Endothelial cell of umbilical vein (primary cell): ENCODE results near the gene MAP1LC3B. TPM values are rescaled to one million over a fixed set of nuclear protein-coding genes. Genes with fewer than 3 reads are reported as not detected.

ENCODE experiments used
- BruUV-seq: library from RNA; stranded (reverse); fragments of 400-500 nt; replicated peaks from 2 replicates; lab custom pipeline; 2021; lab: Mats Ljungman, UMichigan
- CTCF ChIA-PET: fragments of 300-600, 350-600 bp; sonication (Branson Sonifier 250); formaldehyde crosslinking; loops from one replicate; lab custom pipeline; 2021; ENCODE audit warnings: antibody characterized with exemption, inconsistent platforms; lab: Charles Lee
- POLR2A ChIA-PET: fragments of 300-600, 350-600 bp; sonication (Branson Sonifier 250); formaldehyde crosslinking; loops from one replicate; lab custom pipeline; 2021; ENCODE audit warnings: antibody characterized with exemption, inconsistent platforms; lab: Charles Lee
- DNase-seq: peaks from one replicate; pipeline ENCODE4 v3.0.0-alpha.2; 2011; ENCODE audit warnings: low read depth, low spot score
- FAIRE-seq: peaks from 2 replicates; lab custom pipeline; 2011; peaks lifted over from hg19 to GRCh38; lab: Jason Lieb, UNC
- H2AFZ ChIP-seq: 2 replicates; pipeline ENCODE4 v1.6.0; 2012; ENCODE audit warnings: low read depth, low read length, control low read depth, inconsistent platforms
- H3K27ac ChIP-seq: 2 replicates; pipeline ENCODE4 v1.5.1; 2011; ENCODE audit warnings: low read depth, mild to moderate bottlenecking, control low read depth, low read length, moderate library complexity; ENCODE audit not compliant: insufficient read depth
- H3K27me3 ChIP-seq, 2 experiments: 2 replicates each; pipeline versions ENCODE4 v1.6.0 to v1.6.1; 2011; ENCODE audit warnings: low read length in 2 of 2, mixed read lengths in 1 of 2; ENCODE audit not compliant: control insufficient read depth in 2 of 2, insufficient read depth in 2 of 2
- H3K36me3 ChIP-seq, 2 experiments: 2 replicates in 1 of 2; 3 replicates in 1 of 2; pipeline ENCODE4 v1.5.1; 2011; ENCODE audit warnings: low read length in 2 of 2, mild to moderate bottlenecking in 1 of 2, moderate library complexity in 1 of 2; ENCODE audit not compliant: control insufficient read depth in 2 of 2, insufficient read depth in 2 of 2; ENCODE audit errors: extremely low read depth in 1 of 2
- H3K4me1 ChIP-seq: 3 replicates; pipeline ENCODE4 v1.5.1; 2011; ENCODE audit warnings: mild to moderate bottlenecking, low read length; ENCODE audit not compliant: control insufficient read depth, insufficient read depth; ENCODE audit errors: extremely low read depth
- H3K4me2 ChIP-seq: 2 replicates; pipeline ENCODE4 v1.6.1; 2011; ENCODE audit warnings: low read length, control low read depth, mixed read lengths; ENCODE audit not compliant: insufficient read depth
- H3K4me3 ChIP-seq, 3 experiments: fragments of 200-600 bp in 1 of 3; sonication (generic), shearing (Covaris generic) in 1 of 3; replicated peaks in 1 of 3; 2 replicates each; pipeline ENCODE4 v1.5.1; 2011 to 2016; ENCODE audit warnings: control low read depth in 3 of 3, low read length in 3 of 3, mild to moderate bottlenecking in 2 of 3, inconsistent platforms in 1 of 3, low read depth in 1 of 3, moderate library complexity in 1 of 3; ENCODE audit not compliant: insufficient read depth in 1 of 3
- H3K79me2 ChIP-seq: 2 replicates; pipeline ENCODE4 v1.6.0; 2012; ENCODE audit warnings: low read length, inconsistent platforms; ENCODE audit not compliant: control insufficient read depth, insufficient read depth
- H3K9ac ChIP-seq: replicated peaks from 2 replicates; pipeline ENCODE3; 2011; ENCODE audit warnings: low read length, control low read depth; ENCODE audit not compliant: insufficient read depth; ENCODE audit errors: extremely low read depth
- H3K9me1 ChIP-seq: replicated peaks from 3 replicates; pipeline ENCODE4 v1.6.0; 2011; ENCODE audit warnings: mild to moderate bottlenecking, low read length; ENCODE audit not compliant: control insufficient read depth, insufficient read depth; ENCODE audit errors: extremely low read depth
- H3K9me3 ChIP-seq: replicated peaks from 2 replicates; pipeline ENCODE4 v1.5.1; 2012; ENCODE audit warnings: low read length, inconsistent platforms; ENCODE audit not compliant: control insufficient read depth, insufficient read depth
- H4K20me1 ChIP-seq: replicated peaks from 2 replicates; pipeline ENCODE3; 2011; ENCODE audit warnings: mild to moderate bottlenecking, low read length; ENCODE audit not compliant: control insufficient read depth, insufficient read depth; ENCODE audit errors: extremely low read depth
- EZH2 ChIP-seq: IDR thresholded peaks from 2 replicates; pipeline ENCODE4 v1.6.1; 2012; ENCODE audit warnings: borderline replicate concordance, low read depth, mild to moderate bottlenecking, moderate library complexity, low read length, inconsistent platforms; ENCODE audit not compliant: severe bottlenecking
- FOS ChIP-seq: IDR thresholded peaks from 2 replicates; pipeline ENCODE4 v1.6.1; 2011; ENCODE audit warnings: mild to moderate bottlenecking, low read length, moderate library complexity, borderline replicate concordance; ENCODE audit not compliant: insufficient read depth
- GATA2 ChIP-seq: IDR thresholded peaks from 2 replicates; pipeline ENCODE4 v1.7.0; 2011; ENCODE audit warnings: low read depth, mild to moderate bottlenecking, moderate library complexity, mixed read lengths, low read length; ENCODE audit not compliant: insufficient read length, insufficient read depth
- JUN ChIP-seq: IDR thresholded peaks from 2 replicates; pipeline ENCODE4 v1.6.1; 2011; ENCODE audit warnings: borderline replicate concordance, low read depth; ENCODE audit not compliant: insufficient read length, insufficient read depth
- MYC ChIP-seq: IDR thresholded peaks from one replicate; pipeline ENCODE4 v1.6.1; 2011; ENCODE audit warnings: mild to moderate bottlenecking, low read depth, low read length
- POLR2A ChIP-seq: IDR thresholded peaks from 2 replicates; pipeline ENCODE4 v1.6.1; 2012; ENCODE audit warnings: low read depth, mild to moderate bottlenecking, control low read depth, low read length
- POLR2AphosphoS5 ChIP-seq: IDR thresholded peaks from 2 replicates; pipeline ENCODE4 v1.6.1; 2012; ENCODE audit warnings: low read depth, mild to moderate bottlenecking, control low read depth, low read length, moderate library complexity; ENCODE audit not compliant: insufficient read depth
- dilution Hi-C: fragments of 300-500 bp; cut with MboI; formaldehyde crosslinking; loops from one replicate; pipeline ENCODE4 v1.15.0; 2019; ENCODE audit warnings: low sequenced_read_pairs; ENCODE audit not compliant: extremely low pct_ligation_motif_present
- intact Hi-C: fragments of 100-400 bp; cut with micrococcal nuclease; formaldehyde crosslinking; loops from one replicate; pipeline ENCODE4 v1.10.0; 2022
- polyA plus RNA-seq, 4 experiments: library from polyadenylated mRNA; depleted of rRNA in 3 of 4; stranded (reverse) in 3 of 4; unstranded in 1 of 4; fragments of >200 nt; gene quantifications; 2 replicates each; pipeline versions ENCODE4 v1.2.1 to v1.2.3, GENCODE V29; 2011 to 2012; ENCODE audit warnings: missing spikeins in 1 of 4
- total RNA-seq: library from RNA; stranded (reverse); gene quantifications from 2 replicates; pipeline ENCODE4 v1.2.3, GENCODE V29; 2021
- TF ChIP-seq, protein P1 (sequence below): IDR thresholded peaks from 2 replicates; pipeline ENCODE4 v1.6.1; 2011; ENCODE audit not compliant: insufficient read depth, insufficient read length
- TF ChIP-seq, protein P2 (sequence below), 2 donors: IDR thresholded peaks; 1 replicate in 1 of 2; 2 replicates in 1 of 2; pipeline ENCODE4 v1.5.1; 2011; ENCODE audit warnings: low read length in 2 of 2, mild to moderate bottlenecking in 2 of 2, moderate library complexity in 2 of 2, control low read depth in 1 of 2, inconsistent platforms in 1 of 2, low read depth in 1 of 2; ENCODE audit not compliant: insufficient read depth in 1 of 2; ENCODE audit errors: extremely low read depth in 1 of 2

MAP1LC3B gene
- total and polyA plus RNA-seq, 2 donors (not counting 3 experiments of a cell fraction or from before 2014, with no cell fraction given) = 40.7 to 99.9 TPM

DNA sequence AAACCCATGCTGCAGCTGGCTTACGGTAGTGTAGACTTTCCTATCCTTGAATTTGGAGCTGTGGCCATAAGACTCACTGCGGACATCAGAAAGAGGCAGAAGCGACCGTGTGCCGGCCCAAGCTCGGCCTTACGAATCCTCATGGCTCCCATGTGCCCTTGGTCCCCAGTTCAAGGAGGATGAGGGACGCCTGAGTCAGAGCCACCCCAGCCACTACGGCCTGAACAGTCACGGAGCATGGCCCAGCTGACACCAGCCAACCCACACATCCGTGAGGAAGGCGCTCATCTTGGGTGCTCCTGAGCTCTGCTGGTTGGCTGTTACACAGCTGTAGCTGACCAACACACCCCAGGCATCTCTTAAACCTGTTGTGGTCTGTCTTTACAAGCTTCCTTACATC lies 56.7 kb downstream of the MAP1LC3B start:
- Histone ChIP-seq H3K27me3 (no peaks in the 10 kb centered on the region), H3K9me1 (no peaks in the 10 kb centered on the region), H3K4me1 (no peaks in the 10 kb centered on the region), H3K79me2 (peaks cover 2% of the 10 kb centered on the region), H3K4me3 (no peak overlapping the region), H3K9ac (no peak overlapping the region), H3K9me3 (no peaks in the 10 kb centered on the region), H4K20me1 (no peaks in the 10 kb centered on the region), H2AFZ (no peak overlapping the region), H3K4me2 (no peak overlapping the region), H3K27ac (no peak overlapping the region), H3K36me3 (peaks cover 0 to 13% of the 10 kb centered on the region in 2 experiments)
- no TSS peak for BruUV-seq
- FAIRE-seq = no peak
- TF ChIP-seq, protein P1, sequence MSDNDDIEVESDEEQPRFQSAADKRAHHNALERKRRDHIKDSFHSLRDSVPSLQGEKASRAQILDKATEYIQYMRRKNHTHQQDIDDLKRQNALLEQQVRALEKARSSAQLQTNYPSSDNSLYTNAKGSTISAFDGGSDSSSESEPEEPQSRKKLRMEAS = no peak
- TF ChIP-seq GATA2 (no peak), POLR2A (no peak), FOS (no peak), MYC (no peak), EZH2 (no peak), POLR2AphosphoS5 (no peak), JUN (no peak)
- TF ChIP-seq, protein P2, sequence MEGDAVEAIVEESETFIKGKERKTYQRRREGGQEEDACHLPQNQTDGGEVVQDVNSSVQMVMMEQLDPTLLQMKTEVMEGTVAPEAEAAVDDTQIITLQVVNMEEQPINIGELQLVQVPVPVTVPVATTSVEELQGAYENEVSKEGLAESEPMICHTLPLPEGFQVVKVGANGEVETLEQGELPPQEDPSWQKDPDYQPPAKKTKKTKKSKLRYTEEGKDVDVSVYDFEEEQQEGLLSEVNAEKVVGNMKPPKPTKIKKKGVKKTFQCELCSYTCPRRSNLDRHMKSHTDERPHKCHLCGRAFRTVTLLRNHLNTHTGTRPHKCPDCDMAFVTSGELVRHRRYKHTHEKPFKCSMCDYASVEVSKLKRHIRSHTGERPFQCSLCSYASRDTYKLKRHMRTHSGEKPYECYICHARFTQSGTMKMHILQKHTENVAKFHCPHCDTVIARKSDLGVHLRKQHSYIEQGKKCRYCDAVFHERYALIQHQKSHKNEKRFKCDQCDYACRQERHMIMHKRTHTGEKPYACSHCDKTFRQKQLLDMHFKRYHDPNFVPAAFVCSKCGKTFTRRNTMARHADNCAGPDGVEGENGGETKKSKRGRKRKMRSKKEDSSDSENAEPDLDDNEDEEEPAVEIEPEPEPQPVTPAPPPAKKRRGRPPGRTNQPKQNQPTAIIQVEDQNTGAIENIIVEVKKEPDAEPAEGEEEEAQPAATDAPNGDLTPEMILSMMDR (IDR thresholded peaks at IDR 0.05; ENCODE audit: extremely low read depth in 1 of 2, insufficient read depth in 1 of 2, low read depth in 1 of 2, low read length in 2 of 2) = no peak
- intact Hi-C loops = no loop called here
- ChIA-PET POLR2A (no interaction called here), CTCF (interaction anchor here (1.2 to 1.6 kb wide), 3 partner anchors 11 to 32 kb away, joined by 3 to 6 read pairs (median 4); no protein-coding TSS in a partner anchor)
- DNase-seq = no peak
- dilution Hi-C loops = no loop called here
